ENCODE measurements around the gene DYNC1LI2.

The DYNC1LI2 gene

DNA sequence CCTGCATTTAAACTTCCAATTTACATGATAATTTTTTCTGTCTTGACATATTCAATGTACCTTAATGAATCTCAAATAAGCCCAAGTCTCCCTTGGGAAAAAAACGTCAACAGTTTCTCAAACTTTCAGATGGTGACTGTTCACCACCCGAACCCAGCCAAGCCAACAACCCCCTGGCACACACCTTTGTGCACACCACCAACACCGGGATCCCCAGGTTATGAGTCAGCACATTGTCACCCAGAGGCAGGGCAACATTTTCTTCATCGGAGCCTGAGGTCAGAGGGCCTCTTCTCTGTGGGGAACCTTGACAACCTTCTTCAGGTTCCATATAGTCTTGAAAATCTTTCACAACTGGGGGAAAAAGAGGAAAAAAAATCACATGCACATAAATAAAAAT is 15.5 kb downstream of the DYNC1LI2 start:
- no peak for DNase-seq

DNA sequence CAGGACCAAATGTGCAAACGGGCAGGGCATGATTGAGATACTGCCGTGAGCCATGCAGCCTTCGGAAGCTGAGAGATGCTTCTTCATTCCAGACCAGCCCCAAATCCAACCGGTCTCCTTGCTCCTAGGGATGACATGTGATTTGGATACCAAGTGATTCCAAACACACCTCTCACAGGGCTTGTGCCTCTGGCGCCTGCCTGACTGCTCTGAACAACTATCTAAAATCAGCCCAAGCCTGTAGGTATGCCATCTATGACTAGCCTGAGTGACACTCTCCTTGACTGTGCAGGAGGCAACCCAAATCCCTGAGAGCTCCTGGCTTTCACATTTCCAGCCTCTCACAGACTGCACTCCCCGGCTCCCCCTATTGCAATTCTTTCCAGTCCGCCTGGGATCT is 20.3 kb downstream of the DYNC1LI2 start:
- no peak for DNase-seq

DNA sequence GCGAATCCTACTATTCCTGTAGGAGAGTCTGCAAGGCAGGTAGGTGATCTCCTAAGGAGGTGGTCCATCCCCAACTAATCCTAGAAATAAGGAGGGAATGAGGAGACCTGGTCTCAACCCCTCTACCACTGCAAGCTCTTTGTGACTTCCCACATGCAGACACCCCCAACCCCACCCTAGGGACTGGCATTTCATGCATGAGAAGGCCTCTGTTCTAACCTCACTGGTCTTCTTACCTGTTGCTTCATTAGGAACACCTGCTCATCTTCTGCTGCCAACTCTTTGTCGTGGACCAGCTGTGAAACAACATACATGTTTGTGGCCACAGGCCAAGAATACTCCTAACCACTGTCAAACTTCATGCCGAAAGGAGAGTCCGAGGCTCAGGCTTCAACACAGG is 22.6 kb downstream of the DYNC1LI2 start:
- no peak for DNase-seq

DNA sequence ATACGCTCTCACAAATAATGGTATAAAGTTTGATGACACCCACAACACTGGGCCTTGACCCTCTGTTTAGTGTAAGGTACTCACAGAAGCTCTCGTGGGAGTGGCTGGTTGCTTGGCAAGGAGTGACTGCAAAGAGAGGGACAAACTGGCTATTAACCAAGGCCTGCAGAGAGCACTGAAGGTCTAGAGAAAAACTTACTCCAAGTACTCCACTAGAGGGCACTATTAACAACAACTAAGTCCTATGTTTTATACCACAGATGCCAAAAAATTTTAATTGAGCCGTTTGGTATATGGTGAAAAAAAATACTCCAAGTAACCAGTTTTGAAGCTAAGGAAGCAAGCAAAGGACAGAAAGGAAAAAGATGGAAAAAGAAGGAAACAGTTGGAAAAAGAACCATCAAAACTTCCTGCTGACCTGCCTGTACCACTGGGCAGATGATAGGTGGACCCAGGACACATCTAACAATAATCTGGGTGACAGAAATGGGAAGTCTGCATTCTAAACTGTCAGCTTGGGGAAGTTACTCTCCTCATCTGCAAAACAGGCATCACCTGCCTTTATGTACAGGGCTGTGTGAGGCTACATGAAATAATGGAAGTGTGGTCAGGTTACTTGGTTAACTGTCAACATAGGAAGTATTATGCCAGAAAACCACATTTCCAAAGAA is 23.2 kb downstream of the DYNC1LI2 start:
- peak; percentile 20 for DNase-seq

DNA sequence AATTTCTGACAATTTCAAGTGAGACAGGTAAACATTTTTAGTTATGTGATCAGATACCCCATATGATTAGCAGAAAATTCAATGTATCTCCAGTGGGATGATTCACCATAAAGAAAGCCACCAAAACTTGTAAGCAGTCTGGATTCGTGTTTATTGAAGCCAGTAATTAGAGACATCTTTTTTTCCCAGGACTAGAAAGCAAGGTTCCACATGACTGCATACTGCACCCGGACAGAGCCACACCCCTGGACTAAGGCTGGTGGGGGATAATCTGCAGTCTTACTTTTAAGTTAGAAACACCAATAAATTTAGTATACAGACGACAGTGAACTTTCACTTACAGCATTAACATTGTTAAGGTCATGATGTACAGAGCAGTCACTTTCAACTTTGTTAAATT is 30.6 kb downstream of the DYNC1LI2 start:
- DNase-seq, result no peak

DNA sequence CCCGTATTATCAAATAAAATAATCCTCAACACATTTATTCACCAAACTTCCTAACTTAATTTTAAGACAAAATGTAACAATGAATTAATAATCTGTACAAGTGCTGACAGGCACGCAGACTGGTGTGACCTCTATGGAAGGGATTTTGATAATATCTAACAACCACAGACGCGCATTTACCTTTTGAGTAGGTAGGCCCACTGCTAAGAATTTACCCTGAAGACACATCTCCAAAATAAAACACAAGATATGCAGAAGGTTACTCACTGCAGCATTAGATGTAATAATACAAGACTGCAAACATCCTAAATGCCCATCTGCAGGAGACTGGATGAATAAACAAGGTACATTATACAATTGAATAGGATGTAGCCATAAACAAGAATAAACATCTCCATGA is 32.2 kb downstream of the DYNC1LI2 start:
- DNase-seq, result no peak

DNA sequence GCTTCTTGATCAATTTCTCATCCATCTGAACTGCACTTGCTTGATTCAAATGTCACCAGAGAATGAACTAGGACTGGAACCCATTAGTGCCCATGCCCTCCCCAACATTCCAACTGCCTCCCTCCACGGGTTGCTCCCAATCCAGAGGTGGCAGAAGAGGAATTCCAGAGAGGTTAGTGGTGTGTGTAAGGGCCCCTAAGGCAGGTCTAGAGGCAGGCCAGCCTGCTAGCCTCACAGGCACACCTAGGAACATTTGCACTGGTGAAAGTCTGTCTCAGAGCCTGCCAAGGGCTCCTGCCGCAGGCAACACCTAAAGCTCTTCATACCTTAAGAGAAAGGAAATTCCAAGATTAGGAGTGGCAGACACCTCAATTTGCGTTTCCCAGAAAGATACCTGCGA is 33.6 kb downstream of the DYNC1LI2 start:
- DNase-seq, result no peak

DNA sequence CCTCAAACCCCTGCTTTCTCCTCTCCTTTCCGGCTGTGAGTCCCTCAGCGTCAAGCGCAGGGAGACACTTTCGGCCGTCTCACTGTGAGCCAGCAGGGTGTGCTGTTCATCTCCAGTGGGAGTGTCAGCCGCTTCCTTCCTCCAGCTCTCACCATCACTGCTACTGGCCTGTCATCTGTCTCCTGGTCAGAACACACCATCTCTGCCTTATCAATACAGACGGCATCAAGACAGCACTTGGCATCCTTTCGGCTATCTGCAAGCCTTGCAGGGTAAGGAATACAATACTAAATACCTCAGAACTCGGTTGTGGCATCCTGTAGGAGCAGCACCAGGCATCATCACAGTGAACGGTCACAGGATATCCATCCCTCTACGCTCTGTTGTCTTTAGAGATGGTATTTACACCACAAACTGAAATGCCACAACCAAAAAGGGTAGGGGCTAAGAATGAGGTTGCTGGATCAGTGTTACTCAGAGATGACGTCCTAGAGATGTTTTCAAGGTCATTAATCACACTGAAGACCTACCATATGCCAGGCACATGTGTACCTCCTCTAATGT is 34.2 kb downstream of the DYNC1LI2 start:
- DNase-seq, result no peak

DNA sequence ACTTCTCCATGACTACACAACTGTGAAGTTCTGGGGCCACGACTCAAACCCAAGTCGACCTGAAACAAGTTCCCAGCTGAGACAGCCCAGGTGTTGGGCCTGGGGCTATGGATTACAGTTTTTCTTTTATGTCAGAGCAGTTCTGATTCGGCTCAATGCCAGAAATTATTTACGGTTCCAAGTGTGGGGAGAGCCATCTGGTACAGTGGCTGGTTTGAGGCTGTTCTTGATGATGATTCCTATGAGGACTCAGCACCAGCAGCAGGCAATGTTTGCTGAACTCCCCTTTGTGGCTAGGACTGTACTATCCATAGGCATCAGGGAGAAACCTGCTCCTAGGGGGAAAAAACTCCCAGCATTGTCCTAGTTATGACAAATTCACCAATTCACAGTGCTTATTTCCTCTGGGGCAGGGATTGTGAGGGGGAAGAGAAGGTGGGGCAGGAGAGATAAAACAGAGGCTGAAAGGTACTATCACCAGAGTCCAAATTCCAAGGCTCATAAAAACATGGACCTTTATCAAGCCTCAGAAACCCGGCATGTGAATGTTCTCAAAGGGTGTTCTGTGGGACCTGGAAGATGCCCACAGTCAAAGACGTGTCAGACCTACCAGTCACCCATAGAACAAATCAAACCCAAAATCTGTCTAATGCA is 36.6 kb downstream of the DYNC1LI2 start:
- DNase-seq, result no peak

DNA sequence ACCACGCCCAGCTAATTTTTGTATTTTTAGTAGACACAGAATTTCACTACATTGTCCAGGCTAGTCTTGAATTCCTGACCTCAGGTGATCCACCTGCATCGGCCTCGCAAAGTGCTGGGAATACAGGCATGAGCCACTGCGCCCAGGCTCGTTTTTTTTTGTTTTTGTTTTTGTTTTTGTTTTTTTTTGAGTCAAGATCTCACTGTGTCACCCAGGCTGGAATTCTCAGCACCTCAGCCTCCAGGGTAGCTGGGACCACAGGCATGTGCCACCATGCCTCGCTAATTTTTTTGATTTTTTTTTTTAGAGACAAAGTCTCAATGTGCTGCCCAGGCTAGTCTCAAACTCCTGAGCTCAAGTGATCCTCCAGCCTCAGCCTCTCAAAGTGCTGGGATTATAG is 37.3 kb downstream of the DYNC1LI2 start:
- DNase-seq, result no peak

DNA sequence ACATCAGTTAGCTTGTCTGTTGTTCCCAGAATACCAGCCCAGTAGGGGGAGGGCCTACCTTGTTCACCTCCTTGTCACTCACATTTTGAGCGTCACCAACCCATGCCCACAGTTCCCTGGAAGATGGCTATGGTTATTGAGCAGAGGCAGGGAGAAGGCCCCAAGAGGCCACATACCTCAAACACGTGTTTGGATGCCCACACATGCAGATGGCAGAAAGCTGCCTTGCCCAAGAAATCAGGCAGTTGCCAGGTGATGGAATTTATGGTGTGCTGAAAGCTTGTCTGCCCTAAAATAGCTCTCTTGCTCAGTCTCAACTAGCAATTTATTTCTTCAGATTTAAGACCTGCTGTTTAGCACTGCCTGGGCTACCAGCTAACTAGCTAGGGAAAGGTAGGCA is 38.3 kb downstream of the DYNC1LI2 start:
- DNase-seq, result no peak

DNA sequence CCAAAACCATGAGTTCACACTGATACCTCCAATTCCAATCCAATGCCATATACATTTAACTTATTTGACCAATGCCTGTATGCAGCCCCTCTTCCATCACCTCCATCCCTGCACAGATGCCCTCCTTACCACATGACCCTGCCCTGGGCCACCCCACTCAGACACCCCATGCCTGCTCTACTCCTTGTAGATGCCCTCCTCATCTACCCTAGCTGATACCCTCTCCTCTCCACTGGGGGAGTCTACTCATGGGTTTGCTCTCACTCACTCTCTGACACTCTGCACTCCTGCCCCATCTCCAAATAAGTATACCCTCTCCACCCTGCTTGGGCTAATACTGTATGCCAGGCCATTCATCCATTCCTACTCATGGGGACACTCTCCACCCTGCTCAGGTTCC is 38.9 kb downstream of the DYNC1LI2 start:
- DNase-seq, result no peak

DNA sequence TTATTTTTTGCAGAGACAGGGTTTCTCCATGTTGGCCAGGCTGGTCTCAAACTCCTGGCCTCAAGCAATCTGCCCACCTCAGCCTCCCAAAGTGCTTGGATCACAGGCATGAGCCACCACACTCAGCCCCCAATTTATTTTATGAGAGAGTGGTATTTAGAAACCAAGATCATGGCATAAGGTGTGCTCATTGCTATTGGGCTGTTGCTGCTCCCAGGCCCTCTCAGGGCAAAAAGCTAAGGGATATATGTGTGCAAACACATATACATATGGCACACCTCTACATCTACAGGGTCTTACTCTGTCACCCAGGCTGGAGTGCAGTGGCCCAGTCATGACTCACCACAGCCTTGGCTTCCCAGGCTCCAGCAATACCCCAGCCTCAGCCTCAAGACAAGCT is 39.8 kb downstream of the DYNC1LI2 start:
- DNase-seq, result no peak

DNA sequence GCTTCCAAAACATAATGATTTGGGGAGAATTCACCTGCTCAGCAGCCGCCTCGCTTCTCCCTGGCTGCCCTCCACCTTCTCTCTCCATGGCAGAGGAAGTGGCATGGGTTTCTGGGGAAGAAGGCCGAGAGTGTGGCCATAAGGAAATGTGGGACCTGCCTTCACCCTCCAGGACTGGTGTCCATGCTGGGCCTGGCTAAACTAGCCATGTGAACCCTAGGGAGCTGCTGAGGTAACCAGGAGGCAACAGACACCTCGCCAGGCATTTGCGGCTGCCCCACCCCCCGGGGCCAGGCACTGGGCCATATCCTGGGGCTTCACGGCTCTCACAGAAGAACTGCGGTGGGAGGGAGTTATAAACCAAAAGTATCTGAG is 44.9 kb downstream of the DYNC1LI2 start:
- DNase-seq, result no peak

DNA sequence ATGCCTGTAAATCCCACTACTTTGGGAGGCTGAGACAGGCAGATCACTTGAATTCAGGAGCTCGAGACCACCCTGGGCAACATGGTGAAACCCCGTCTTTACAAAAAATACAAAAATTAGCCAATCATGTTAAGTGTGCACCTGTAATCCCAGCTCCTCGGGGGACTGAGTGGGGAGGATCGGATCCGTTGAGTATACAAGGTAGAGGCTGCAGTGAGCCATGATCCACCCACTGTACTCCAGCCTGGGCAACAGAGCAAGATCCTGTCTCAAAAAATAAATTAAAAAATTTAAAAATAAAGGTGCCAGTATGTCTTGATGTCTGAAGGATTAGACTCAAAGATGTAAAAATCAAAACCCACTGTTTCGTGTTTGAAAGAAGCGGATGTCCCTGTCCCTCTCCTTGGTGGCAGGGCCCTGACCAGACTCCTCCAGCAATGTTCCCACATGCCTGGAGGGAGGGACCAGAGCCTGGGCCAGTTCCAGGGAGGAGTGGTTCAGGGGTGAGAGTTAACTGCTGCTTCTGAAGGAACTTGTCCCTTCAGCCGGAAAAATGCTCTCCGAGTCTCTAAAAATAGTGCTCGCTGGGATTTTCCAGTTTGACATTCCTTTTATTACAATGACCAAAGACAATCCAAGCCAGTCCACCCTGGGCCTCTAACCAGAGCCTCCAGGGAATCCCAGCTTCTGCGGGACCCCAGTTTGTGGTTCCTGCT is 45.5 kb downstream of the DYNC1LI2 start:
- no peak for DNase-seq

DNA sequence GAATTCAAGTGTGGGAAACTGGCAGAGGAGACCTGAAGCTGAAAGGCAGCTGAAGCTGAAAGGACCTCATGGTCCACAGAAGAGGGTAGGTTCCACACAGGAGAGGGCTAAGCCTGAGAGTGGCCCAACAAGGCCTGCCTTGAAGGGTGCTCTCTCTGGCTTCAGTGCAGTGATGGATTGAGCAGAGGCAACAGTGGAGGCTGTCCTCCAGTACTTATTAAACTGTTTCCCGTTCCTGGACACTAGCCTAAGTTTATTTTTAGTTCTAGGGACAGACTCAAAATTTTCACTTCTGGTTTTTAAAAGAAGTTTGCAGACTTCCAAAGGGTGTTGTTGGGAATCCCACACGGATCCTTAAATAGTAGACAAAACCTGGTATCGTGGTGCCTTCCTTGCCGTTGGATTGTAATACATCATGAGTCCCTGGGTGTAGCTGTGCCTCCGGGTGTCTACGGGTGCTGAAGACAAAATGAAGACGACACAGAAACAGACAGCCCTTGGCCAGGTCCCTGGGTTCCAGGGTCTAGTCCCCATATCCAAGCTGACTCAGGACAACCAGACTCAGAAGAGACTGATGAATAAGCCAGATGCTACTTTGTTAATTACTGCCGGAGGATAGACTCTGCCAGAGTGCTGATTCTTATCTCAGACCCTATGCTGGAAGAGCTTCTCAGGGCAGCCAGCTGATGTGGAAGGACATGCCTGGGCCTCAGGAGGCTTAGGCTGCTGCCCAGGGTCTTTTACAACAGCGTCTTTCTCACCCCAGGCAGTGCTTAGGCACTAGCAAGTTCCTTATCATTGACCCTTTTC is 47.8 kb downstream of the DYNC1LI2 start:
- no peak for DNase-seq

DNA sequence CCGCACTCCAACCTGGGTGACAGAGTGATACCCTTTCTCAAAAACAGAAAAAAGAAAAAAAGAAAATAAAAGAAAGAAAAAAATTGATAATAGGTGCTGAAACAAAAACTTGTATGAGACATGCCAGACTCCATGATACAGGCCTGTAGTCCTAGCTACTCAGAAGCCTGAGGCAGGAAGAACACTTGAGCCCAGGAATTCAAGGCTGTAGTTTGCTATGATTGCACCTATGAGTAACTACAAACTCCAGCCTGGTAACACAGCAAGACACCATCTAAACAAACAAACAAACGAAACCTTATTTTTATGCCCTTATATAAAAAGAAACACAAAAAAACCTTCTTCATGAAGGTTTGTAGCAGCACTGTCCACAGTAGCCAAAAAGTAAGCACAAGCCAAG is 49.9 kb downstream of the DYNC1LI2 start:
- DNase-seq, result no peak

DNA sequence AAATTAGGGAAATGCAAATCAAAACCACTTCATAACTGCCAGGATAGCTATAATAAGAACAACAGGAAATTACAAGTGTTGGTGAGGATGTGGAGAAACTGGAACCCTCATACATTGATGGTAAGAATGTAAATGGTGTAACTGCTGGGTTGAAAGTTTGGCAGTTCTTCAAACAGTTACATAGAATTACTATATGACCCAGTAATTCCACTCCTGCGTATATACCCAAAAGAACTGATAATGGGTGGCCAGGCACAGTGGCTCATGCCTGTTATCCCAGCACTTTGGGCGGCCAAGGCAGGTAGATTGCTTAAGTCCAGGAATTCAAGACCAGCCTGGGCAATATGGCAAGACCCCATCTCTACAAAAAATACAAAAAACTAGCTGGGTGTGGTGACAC is 50.4 kb downstream of the DYNC1LI2 start:
- DNase-seq, result no peak

DNA sequence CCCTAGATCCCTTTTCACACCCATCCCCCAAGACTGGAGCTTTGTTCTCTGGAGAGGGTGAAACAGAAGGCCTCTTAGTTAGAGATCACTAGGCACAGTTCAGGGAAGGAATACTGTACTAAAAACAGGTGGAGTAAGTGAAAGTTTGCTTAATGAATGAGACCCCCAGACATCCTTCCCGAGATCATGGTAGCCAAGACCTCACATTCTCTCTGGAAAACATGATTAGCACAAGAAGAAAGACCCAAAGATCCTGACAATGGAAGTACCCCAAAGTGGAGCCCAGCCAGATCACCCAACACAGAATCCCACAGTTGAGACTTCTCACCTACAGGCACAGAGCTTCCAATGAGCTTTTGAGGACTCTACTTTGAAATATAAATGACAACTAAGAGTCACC is 51.5 kb downstream of the DYNC1LI2 start:
- no peak for DNase-seq

DNA sequence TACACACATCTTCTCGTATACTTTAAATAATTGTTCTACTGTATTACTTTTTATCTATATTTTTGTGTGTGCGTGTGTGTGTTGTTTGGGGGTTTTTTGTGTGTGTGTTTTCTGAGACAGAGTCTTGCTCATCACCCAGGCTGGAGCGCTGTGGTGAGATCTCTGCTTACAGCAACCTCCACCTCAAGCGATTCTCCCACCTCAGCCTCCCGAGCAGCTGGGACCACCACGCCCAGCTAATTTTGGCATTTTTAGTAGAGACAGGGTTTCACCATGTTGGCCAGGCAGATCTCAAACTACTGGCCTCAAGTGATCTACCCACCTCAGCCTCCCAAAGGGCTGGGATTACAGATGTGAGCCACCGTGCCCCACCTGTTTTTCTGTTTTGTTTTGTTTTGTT is 53.4 kb downstream of the DYNC1LI2 start:
- no peak for DNase-seq

DNA sequence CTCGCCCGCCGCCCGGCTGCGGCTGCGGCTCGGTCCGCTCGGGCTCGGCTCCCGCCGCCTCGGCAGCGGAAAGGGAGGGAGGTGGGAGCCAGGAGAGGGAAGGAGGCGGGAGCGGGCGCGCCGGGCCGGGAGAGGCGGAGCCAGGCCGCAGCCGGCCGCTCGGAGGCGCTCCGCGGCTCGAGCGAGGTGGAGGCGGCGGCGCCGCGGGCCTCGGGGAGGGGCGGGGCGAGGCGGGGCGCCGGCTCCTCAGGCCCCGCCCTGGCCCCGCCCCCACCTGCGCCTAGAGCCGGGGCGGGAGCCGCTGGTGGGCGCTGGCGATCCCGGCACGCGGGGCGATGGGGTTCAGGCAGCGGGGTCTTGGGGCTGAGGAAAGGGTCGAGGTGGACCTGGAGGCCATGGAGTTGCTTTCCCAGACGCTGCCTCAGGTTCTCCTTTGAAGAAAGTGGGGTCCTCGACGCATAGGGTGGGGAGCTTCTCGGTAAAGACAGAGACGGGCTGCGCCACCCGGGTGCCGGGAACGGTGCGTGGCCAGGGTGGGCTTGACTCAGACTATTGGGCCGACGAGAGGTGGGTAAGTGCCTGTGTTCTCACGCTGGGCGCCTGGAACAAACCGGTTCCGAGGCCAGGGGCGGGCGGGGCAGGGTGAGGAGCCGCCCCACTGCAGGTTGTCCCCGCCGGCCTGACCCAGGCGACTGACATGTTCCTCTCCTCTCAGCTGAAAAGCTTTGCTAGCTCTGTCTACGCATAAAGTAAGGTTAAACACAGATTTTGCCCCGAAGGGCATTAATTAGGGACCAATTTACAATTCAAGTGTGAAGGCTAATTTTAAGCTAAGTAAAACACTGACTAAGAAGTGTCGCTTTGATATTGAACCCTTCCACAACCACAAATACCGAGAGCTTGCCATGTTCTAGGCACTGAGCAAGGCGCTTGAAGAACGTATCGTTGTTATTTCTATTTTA is 54.5 kb downstream of the DYNC1LI2 start, which contains the start of gene CMTM4:
TSS of gene CMTM4 (minus strand) at position 75 of the 962 bp plus-strand sequence. CDS start 218 bp downstream, outside the sequence.
- peak; percentile 38 for DNase-seq
